ENCODE measurements around the gene STUB1.

GRCh38 chr16:723695-724094 is 43.5 kb downstream of the STUB1 start:
- TF ChIP-seq POLR2A (IDR thresholded peaks at IDR 0.05) (no peak), CTCF (IDR thresholded peaks at IDR 0.05) (no peak), POLR2AphosphoS5 (IDR thresholded peaks at IDR 0.05) (no peak)
